ENCODE data around the gene IL1B.

Gene IL1B

DNA sequence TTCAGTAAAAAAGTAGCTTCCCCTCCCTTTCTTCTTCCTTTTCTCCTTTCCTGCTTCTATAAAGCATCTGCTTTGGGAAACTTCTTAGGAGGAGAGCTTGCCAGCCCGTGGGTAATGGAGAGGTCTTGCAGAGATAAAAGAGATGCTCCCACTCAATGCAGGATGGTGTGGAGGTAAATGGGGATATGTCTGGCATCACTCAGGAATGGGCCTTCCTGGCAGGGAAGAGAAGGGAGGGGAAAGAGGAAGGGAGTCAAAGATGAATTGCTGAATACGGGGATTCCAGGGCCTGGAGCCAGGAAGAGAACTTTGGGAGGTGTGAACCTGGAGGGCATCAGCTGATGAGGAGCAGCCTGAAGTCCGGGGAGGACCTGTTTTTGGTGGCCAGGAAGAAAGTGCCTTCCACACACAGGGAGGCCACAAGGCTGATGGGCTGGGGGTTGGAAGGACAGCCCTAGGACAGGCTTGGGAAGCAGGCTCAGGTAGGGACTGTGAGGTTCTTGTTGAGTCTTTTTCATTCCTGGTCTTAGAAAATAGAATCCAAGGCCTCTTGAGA lies 25.2 kb downstream of the IL1B start:
- no peak for DNase-seq (ENCODE audit: low read depth in 4 of 4, low spot score in 1 of 4)

DNA sequence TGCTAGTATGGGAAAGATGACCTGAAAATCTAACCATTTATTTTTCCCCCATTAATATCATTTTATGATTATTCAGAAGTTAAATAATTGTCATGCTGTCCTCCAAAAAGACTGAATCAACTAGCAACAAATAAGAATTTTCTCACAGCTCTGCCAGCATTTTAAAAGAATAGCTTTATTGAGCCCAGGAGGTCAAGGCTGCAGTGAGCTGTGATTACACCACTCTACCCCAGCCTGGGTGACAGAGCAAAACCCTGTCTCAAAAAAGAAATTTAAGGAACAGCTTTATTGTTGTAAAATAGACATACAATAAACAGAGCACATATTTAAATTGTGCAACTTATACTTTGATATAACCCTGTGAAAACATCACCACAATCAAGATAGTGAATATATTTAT lies 27.5 kb downstream of the IL1B start:
- DNase-seq (ENCODE audit: low read depth in 4 of 4, low spot score in 1 of 4): no peak

DNA sequence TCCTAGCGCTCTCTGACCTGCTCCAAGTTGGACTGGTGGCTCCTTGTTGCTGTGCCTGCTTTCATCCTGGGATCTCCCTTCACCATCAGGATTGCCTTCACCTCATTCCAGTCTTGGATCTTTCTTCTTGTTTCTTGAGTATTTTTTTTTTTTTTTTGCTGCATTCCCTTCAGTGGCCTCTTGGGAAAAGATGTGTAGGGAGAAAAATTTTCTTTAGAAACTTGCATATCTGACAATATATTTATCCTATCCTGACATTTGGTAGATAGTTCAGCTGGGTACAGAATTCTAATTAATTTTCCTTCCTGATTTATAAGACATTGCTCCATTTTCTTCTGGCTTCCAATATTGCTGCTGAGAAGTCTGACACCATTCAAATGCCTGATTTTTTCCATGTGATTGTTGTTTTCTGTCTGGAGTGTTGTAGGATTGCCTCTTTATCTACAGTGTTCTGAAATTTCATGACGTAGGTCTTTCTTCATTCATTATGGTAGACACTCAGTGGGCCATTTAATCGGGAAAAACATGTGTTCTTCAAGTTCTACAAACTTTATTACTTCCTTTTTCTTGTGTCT lies 29.3 kb downstream of the IL1B start:
- DNase-seq (ENCODE audit: low read depth in 4 of 4, low spot score in 1 of 4): no peak

DNA sequence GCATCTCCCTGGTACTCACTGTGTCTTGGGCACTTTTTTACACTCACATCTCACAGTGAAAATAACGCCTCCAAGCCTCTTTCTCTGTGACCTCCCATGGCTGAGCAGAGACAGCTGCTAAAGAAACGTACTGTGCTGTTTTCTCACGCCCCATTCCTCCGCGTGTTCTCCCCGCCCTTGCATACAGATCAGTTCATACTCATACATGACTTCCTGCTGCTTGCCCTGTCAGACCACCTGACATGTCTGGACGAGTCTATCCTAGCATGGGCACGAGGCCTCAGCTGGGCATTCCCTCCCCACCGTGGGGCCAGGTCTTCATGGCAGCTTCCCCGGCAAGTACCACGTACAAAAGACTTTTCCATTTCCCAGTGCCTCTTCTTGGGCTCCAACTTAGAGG lies 31.0 kb downstream of the IL1B start:
- no peak for DNase-seq (ENCODE audit: low read depth in 4 of 4, low spot score in 1 of 4)

DNA sequence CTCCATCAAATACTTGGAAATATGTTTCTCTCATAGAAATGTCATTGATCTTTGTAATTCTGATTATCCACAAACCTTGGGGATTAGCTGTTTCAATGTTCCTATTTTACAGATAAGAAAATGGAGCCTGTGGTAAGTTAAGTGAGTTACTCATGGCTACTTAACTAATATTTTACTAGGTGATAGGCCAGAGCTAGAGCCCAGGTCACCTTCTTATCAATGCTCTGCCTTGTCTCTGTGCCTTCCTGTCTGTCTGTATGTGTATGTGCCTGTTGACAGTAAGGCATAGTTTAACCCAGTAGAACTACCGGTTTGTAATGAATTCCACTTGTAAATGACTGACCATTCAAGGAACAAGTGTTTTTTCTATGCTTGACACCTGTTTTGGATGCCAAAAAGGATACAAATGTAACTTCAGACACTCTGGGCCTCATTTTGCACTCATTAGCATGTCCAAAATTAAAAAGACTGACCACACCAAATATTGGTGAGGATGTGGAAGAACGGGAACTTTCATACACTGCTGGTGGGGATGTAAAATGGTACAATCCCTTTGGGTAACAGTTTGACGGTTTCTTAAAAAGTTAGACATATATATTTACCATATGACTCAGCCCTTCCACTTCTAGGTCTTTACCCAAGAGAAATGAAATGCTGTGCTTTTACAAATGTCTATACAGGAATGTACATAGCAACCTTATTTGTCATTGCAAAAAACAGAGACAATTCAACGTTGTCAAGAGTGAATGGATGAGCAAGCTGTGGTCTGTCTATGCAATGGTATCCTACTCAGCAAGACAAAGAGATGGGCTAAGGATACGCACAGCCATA lies 32.7 kb downstream of the IL1B start:
- DNase-seq (ENCODE audit: low read depth in 4 of 4, low spot score in 1 of 4): no peak

DNA sequence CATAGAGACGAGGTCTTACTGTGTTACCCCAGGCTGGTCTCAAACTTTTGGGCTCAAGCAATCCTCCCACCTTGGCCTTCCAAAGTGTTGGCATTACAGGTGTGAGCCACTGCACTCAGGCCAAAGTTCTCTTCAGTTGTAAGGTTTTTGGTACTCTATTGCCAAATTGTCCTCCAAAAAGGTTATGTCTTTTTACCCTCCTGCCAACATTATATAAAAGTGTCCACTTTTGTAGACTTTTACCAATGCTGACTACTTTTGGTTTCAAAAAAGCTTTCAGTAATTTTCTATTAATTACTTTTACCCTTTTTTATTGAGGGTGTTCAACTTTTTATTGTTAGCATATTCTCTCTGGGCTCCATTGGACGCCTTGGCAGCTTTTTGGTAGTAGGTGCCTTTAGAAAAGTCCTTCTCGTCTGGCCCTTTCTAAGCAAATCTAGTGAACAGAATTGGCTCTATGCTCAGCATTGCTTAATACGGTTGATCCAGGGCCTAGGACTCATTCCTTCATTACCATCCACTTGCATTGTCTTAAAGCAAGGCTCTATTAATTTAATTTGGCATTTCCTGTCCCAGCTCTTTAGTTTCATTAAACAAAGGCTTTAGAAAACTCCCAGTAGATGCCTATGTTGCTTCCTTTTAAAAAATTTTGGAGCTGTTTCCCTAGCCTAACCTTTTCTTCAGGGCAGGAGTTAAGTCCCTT lies 35.5 kb downstream of the IL1B start:
- no peak for DNase-seq (ENCODE audit: low read depth in 4 of 4, low spot score in 1 of 4)

DNA sequence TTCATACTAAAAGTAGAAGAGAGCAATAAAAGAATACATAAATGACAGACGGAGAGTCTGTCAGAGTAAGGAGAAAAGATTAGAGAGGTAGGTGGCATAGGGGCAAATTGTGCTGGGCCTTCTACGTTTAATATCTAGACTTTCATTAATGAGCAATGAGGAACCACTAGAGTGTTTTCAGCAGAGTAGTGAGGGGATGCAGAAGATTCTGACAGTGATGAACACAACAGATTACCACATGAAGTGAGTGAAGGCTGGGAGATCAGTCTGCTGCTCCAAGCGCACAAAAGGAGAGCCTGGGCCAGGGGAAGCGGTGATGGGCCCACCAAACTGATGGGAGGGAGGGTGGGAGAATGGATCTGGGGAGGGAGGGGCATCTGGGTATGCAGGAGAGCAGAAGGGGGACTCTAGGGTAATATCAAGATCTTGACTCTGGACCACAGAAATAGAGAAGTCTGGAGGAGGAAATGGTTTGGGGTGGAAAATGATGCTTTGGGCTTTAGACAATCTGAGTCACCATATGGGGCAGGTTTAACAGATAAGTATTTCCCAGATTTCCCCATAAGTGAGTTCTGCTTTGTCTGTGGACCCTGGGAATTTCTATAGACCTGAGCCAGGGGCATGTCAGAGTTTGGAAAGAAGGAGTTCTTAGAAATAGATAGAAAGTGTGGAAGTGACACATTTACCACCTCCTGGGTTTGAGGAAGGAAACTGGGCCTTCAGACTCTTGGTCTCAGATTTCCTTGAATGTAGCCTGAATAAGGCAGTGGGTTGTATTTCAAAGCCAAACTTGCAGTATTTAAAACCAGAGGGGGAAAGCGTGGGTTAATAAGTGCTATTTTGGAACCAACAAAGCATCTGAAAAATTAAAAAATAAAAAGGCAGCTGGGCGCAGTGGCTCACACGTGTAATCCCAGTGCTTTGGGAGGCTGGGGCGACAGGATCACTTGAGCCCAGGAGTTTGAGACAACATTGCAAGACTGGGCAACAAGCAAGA lies 37.3 kb downstream of the IL1B start:
- no peak for DNase-seq (ENCODE audit: low read depth in 4 of 4, low spot score in 1 of 4)

DNA sequence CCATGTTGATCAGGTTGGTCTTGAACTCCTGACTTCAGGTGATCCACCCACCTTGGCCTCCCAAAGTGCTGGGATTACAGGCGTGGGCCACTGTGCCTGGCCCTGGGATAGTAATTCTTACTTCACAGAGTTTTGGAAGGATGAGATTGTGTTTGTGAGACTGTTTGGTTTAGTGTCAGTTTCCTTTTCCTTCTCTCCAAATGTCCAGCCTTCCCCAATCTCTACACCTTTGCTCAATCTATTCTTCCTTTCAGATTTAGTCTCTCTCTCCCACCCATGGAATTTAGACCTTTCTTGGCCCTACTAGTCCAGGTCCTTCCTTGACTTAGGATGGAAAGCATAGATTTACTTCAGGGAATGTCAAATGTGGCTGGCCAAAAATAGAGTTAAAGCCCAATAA lies 40.1 kb downstream of the IL1B start:
- no peak for DNase-seq (ENCODE audit: low read depth in 4 of 4, low spot score in 1 of 4)

DNA sequence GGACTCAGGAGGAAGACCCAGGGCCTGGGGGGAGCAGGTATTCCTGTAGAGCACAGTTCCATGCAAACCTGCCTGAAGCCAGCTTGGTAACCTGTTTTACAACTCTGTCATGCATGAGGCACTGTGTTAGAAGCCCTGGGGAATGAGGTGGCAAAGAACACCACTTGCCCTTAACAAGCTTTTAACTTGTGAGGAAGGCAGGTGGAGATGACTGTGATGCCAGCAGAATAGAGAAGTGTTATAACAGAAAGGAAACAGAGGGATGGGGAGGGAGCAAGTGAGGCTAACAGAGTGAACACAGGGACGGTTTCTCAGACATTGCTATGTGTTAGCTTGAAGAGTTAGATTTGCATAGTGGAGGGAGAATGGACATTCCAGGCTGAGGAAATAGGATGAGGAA lies 40.8 kb downstream of the IL1B start:
- no peak for DNase-seq (ENCODE audit: low read depth in 4 of 4, low spot score in 1 of 4)

DNA sequence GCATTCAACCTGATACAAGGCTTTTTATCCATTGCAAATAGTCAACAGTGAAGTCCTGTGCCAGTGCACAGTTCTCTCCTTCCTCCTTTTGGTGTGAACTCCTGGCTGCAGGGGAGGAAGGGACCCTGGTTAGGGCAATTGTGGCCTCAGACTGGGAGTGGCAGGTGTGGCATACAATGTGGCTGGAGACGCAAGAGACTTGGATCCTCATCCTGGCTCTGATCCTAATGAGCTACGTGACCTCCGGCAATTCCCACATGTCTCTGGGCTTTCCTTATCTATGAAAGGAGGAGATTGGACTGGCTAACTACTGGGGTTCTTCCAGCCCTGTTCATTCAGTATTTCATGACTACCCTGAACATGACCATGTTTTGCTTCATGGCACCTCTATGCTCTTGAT lies 41.7 kb downstream of the IL1B start:
- no peak for DNase-seq (ENCODE audit: low read depth in 4 of 4, low spot score in 1 of 4)

DNA sequence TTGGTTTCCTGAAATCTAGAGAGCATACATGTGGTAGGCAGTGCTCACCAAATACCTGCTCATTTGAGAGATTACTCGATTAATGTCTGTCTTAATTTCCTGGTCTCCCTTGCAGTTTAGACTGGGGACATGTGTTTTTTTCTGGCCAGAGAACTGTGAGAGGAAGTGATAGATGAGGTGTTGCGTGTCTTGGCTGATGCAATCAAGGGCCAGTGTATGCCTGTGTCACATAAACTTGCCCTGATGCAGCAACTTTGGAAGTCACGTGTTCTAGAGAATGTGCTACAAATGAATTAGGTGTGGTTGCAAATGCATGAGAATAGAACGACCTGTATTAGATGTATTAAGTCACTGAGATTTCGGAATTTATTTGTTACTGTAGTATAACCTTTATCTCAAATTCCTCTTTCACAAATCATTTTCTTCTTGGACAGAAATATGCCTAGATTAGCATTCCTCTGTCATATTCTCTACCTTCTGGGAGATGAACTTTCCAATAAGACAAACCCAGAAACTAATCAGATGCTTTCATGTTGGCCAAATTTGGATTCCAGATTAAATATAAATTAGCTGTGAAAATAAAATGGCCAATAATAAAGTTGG lies 42.3 kb downstream of the IL1B start:
- DNase-seq (ENCODE audit: low read depth in 4 of 4, low spot score in 1 of 4): no peak

DNA sequence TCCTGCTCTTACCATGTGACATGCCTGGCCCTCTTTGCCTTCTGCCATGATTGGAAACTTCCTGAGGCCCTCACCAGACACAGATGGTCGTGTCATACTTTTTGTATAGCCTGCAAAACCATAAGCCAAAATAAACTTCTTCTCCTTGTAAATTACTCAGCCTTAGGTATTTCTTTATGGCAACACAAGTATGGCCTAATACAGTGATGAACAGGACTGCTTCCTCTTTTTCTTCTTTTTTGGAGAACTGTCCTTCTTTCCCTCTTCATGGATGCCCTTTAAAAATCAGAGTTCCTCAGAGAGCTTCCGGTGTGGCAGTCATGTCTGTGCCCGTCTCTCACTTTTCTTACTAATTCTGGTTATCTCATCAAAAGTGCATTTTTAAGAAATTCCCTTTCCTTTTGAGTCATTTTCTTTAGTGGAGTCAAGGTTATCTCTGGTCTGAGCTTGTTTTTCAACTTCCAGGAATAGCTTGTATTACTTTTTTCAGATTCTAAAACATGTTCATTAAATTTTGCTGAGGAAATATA lies 43.1 kb downstream of the IL1B start:
- no peak for DNase-seq (ENCODE audit: low read depth in 4 of 4, low spot score in 1 of 4)

DNA sequence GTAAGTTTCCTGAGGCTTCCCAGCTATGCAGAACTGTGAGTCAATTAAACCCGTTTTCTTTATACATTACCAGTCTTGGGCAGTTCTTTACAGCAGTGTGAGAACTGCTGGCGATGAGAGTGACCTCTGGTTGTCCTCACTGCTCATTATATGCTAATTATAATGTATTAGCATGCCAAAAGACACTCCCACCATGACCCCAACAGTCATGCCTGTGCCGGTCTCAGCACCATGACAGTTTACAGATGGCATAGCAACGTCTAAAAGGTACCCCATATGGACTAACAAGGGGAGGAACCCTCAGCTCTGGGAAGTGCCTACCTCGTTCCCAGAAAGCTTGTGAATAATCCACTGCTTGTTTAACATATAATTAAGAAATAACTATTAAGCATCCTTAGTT lies 44.2 kb downstream of the IL1B start:
- no peak for DNase-seq (ENCODE audit: low read depth in 4 of 4, low spot score in 1 of 4)

DNA sequence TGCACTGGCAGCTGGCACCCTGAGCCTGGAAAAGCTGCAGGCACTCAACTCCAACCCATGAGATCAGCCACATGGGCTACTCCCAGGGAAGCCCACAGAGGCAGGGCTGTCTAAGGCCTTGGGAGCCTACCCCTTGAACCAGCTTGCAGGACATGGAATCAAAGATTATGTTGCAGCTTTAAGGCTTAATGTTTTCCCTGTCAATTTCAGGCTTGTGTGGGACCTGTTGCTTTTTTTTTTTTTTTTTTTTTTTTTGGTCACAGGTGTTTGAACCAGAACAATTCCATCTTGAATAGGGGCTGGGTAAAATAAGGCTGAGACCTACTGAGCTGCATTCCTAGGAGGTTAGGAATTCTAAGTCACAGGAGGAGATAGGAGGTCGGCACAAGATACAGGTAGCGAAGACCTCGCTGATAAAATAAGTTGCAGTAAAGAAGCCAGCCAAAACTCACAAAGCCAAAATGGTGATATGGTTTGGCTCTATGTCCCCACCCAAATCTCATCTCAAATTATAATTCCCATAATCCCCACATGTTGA lies 44.8 kb downstream of the IL1B start:
- no peak for DNase-seq (ENCODE audit: low read depth in 4 of 4, low spot score in 1 of 4)

DNA sequence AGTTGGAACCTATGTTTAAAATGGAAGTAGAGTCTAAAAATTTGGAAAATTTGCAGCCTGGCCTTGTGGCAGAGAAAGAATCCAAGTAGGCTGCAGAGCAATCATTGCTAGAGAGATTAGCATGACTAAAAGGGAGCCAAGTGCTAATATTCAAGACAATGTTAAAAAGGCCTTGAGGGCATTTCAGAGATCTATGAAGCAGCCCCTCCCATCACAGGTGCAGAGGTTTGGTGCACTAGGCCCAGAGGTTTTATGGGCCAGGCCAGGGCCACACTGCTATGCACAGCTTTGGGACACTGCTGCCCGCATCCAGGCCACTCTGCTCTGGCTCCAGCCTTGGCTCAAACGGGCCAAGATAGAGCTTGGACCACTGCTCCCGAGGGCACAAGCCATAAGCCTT lies 45.6 kb downstream of the IL1B start:
- no peak for DNase-seq (ENCODE audit: low read depth in 4 of 4, low spot score in 1 of 4)

DNA sequence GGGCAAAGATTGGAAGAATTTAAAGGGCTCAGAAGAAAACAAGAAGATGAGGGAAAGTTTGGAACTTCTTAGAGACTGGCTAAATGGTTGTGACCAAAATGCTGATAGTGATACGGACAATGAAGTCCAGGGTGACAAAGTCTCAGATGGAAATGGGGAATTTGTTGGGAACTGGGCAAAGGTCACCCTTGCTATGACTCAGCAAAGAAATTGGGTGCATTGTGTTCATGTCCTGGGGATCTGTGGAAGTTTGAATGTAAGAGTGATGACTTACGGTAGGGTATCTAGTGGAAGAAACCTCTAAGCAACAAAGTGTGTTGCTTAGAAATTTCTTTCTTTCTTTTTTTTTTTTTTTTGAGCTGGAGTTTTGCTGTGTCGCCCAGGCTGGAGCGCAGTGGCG lies 46.3 kb downstream of the IL1B start:
- no peak for DNase-seq (ENCODE audit: low read depth in 4 of 4, low spot score in 1 of 4)

DNA sequence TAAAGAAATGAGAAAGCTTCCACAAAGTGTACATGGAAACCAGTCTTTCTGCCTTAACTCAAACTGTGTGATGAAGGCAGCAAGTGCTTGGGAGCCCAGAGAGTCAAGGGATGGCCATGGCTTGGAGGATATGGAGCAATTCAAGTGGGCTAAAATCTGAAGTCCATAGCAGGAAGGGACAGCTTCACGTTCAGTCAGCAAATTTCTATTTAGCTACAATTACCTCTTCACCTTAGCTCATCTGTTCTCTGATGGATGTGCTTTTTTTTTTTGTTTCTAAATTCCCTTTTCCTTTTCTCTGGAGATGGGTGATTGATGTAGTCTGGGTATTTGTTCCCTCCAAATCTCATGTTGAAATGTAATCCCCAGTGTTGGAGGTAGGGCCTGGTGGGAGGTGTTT lies 47.4 kb downstream of the IL1B start:
- DNase-seq (ENCODE audit: low read depth in 4 of 4, low spot score in 1 of 4): no peak

DNA sequence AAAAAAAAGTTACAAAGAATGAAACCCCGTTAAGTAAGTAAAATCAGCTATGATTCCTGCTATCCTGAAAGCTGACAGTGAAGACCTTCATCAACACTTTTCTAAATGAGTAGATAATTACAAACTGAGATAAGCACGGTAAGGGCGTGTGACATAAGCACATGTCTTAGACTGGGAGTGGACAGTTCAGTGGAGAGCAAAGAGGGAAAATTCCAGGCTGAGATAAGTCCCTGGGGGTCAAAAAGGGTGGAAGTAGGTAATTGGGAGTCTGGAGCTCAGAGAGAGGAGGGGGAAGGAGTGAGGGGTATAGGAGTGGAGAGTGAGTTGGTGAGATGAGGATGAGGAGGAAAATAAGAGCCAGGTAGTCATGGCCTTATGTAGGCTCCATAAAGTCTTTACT lies 47.9 kb downstream of the IL1B start:
- DNase-seq (ENCODE audit: low read depth in 4 of 4, low spot score in 1 of 4): no peak

DNA sequence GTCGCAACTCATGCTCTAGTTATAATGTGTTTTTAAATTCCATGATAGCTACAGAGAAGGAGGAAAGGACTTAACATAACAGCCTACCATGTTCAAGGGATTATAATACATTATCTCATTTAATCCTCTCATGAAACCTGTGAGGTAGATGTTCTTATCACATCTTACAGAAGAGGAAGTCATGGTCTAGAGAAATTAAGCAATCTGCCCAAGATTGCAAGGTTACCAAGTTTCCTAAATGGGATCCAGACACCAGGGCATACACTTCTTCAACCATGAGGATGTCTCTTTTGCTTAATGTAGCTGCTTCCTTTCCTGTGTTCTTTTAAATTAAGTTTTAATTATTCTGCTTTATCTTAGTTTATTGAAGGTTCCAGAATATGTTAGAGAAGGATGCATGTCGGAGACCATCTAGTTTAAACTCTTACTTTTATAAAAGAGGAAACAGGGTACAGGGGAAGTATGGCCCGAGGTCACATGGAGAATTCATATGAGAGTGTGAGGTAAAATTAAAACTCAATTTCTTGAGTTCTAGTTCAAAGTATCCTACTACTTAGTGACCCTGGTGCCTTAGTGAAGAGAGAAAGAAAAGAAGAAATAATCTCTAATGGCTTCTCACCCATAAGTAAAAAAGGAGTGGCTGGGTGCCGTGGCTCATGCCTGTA lies 48.7 kb downstream of the IL1B start:
- no peak for DNase-seq (ENCODE audit: low read depth in 4 of 4, low spot score in 1 of 4)
